ENCODE results near the gene IRF4. TPM values are rescaled to one million over a fixed set of nuclear protein-coding genes. Genes with fewer than 3 reads are reported as not detected.

IRF4 gene
- total RNA-seq, 1 experiment from 2014 or later, result 0.37 TPM

GRCh38 chr6:449486-450419, 58.2 kb downstream of the IRF4 start:
- Histone ChIP-seq H3K4me1 (ENCODE audit: insufficient read depth, low read length, poor library complexity, severe bottlenecking) (no peaks in the 10 kb centered on the region), H3K9me3 (ENCODE audit: low read depth, low read length, poor library complexity, severe bottlenecking) (no peaks in the 10 kb centered on the region), H3K27ac (ENCODE audit: low read depth, low read length, poor library complexity, severe bottlenecking) (no peak overlapping the region), H3K36me3 (ENCODE audit: insufficient read depth, low read length, poor library complexity, severe bottlenecking) (no peaks in the 10 kb centered on the region), H3K4me3 (ENCODE audit: low read depth, low read length, poor library complexity, severe bottlenecking) (no peak overlapping the region), H3K27me3 (replicated peaks; ENCODE audit: insufficient read depth, low read depth, low read length, poor library complexity) (peaks cover 22% of the 10 kb centered on the region)
- DNase-seq (ENCODE audit: low spot score), result no peak
- POLR2A ChIA-PET (ENCODE audit: low non-redundant PET), result no interaction called here
- intact Hi-C loops (cut with micrococcal nuclease; ENCODE audit: unreplicated experiment), result no loop called here
- CTCF ChIA-PET, result no interaction called here
- TF ChIP-seq EZH2 (IDR thresholded peaks at IDR 0.05; ENCODE audit: borderline replicate concordance, low read depth, low read length, poor library complexity, severe bottlenecking) (no peak), CTCF (conservative IDR thresholded peaks at IDR 0.05; ENCODE audit: low read depth, low read length) (no peak)
- no TSS peak for BruUV-seq (replicated peaks)

GRCh38 chr6:451336-451735, 59.8 kb downstream of the IRF4 start:
- H3K36me3 ChIP-seq (ENCODE audit: insufficient read depth, low read length, poor library complexity, severe bottlenecking), result no peaks in the 10 kb centered on the region
- H3K4me3 ChIP-seq (ENCODE audit: low read depth, low read length, poor library complexity, severe bottlenecking), result no peak overlapping the region
- BruUV-seq (replicated peaks), result no TSS peak
- intact Hi-C loops (cut with micrococcal nuclease; ENCODE audit: unreplicated experiment), result no loop called here
- no peak for DNase-seq (ENCODE audit: low spot score)
- no peaks in the 10 kb centered on the region for H3K9me3 ChIP-seq (ENCODE audit: low read depth, low read length, poor library complexity, severe bottlenecking)
- CTCF ChIA-PET, result no interaction called here
- H3K27ac ChIP-seq (ENCODE audit: low read depth, low read length, poor library complexity, severe bottlenecking), result no peak overlapping the region
- H3K27me3 ChIP-seq (replicated peaks; ENCODE audit: insufficient read depth, low read depth, low read length, poor library complexity), result peaks cover 22% of the 10 kb centered on the region
- TF ChIP-seq CTCF (conservative IDR thresholded peaks at IDR 0.05; ENCODE audit: low read depth, low read length), result no peak
- no peak for TF ChIP-seq EZH2 (IDR thresholded peaks at IDR 0.05; ENCODE audit: borderline replicate concordance, low read depth, low read length, poor library complexity, severe bottlenecking)
- H3K4me1 ChIP-seq (ENCODE audit: insufficient read depth, low read length, poor library complexity, severe bottlenecking), result no peaks in the 10 kb centered on the region
- POLR2A ChIA-PET (ENCODE audit: low non-redundant PET), result no interaction called here

- ChIA-PET POLR2A (ENCODE audit: low non-redundant PET) (no interaction called here), CTCF (no interaction called here)
- intact Hi-C loops (cut with micrococcal nuclease; ENCODE audit: unreplicated experiment), result no loop called here
- TF ChIP-seq CTCF (conservative IDR thresholded peaks at IDR 0.05; ENCODE audit: low read depth, low read length) (no peak), EZH2 (IDR thresholded peaks at IDR 0.05; ENCODE audit: borderline replicate concordance, low read depth, low read length, poor library complexity, severe bottlenecking) (no peak)
- no peak for DNase-seq (ENCODE audit: low spot score)
- no peaks in the 10 kb centered on the region for H3K9me3 ChIP-seq (ENCODE audit: low read depth, low read length, poor library complexity, severe bottlenecking)
- H3K36me3 ChIP-seq (ENCODE audit: insufficient read depth, low read length, poor library complexity, severe bottlenecking), result no peaks in the 10 kb centered on the region
- peaks cover 22% of the 10 kb centered on the region for H3K27me3 ChIP-seq (replicated peaks; ENCODE audit: insufficient read depth, low read depth, low read length, poor library complexity)
- H3K4me3 ChIP-seq (ENCODE audit: low read depth, low read length, poor library complexity, severe bottlenecking), result no peak overlapping the region
- no TSS peak for BruUV-seq (replicated peaks)
- H3K27ac ChIP-seq (ENCODE audit: low read depth, low read length, poor library complexity, severe bottlenecking), result no peak overlapping the region
- H3K4me1 ChIP-seq (ENCODE audit: insufficient read depth, low read length, poor library complexity, severe bottlenecking), result no peaks in the 10 kb centered on the region
Measured at GRCh38 chr6:451847-452246, 60.3 kb downstream of the IRF4 start.

Measured in A673 (cell line).